ENCODE measurements around the gene GPC4. TPM values are rescaled to one million over a fixed set of nuclear protein-coding genes. Genes with fewer than 3 reads are reported as not detected.

Gene GPC4
- polyA plus RNA-seq, 1 donor, result 95.4 TPM

GRCh38 chrX:133412246-133412645 is 3.0 kb downstream of the GPC4 start:
- no peak for DNase-seq (ENCODE audit: low read depth)

- no peak for DNase-seq (ENCODE audit: low read depth)
Observed at GRCh38 chrX:133410550-133410949, 4.7 kb downstream of the GPC4 start.

DNA sequence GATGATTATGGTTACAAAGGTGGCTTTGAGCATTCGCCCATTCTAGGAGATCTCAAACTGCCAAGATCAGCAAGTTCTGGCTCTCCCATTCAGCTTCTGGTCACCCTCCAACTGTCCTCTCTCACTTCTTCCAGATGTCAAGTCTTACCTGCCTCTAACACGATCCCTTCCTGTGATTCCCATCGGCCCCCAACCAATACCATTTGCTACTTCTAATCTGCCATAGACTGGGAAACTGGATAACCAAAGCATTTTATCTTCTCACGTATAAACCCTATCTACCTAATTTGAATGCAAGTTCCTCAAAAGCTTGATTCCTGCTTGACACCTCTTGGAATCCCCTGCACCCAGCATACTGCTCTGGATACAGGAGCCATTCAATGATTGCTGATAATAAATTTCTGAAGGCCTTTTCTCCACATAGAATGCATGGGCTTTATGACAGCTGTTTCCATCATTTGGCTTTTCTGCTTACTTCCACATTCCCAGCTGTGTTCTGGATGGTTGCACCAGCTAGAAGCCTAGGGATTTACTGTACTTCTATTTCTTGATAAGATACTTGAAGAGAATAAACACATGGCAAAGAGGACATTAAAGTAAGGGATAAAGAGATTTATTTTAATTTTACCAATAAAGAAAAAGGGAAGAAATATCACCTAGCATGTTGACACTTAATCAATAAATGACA is 9.6 kb downstream of the GPC4 start:
- DNase-seq (ENCODE audit: low read depth), result no peak

DNA sequence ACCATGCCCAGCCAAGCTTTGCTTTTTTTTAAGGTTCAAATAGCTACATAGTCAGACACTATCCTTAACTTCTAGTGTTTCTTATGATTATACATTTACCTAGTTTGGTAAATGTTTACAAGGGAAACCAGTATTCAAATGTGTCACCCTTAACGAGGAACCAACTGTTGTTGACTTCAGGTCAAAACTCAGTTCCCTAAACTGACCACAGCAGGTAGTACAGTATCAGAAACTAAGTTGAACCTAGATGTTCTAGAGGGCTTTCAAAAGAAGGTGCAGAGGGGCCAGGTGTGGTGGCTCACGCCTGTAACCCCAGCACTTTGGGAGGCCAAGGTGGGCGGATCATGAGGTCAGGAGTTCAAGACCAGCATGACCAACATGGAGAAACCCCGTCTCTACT is 11.3 kb downstream of the GPC4 start:
- no peak for DNase-seq (ENCODE audit: low read depth)

- no peak for DNase-seq (ENCODE audit: low read depth)
Observed at GRCh38 chrX:133402830-133403625, 12.3 kb downstream of the GPC4 start.

- DNase-seq (ENCODE audit: low read depth), result no peak
Observed at GRCh38 chrX:133402042-133402453, 13.2 kb downstream of the GPC4 start.

GRCh38 chrX:133401536-133401935 is 13.8 kb downstream of the GPC4 start:
- no peak for DNase-seq (ENCODE audit: low read depth)

DNA sequence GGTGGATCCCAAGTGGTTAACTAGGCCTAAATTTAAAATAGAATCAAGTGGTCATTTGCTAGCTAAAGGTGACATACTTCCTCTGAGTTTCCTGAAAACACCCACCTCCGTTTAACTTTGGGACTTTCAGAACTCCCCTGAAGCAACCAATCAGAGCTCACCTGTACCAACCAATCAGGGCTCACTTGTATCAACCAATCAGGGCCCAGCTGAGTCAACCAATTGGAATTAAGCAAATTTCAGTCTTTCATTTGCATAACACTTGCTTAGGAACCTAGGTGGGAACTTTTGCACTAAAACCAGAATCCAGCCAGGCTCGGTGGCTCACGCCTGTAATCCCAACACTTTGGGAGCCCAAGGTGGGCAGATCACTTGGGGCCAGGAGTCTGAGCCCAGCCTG is 15.9 kb downstream of the GPC4 start:
- no peak for DNase-seq (ENCODE audit: low read depth)

GRCh38 chrX:133394765-133395164 is 20.5 kb downstream of the GPC4 start:
- no peak for DNase-seq (ENCODE audit: low read depth)

DNA sequence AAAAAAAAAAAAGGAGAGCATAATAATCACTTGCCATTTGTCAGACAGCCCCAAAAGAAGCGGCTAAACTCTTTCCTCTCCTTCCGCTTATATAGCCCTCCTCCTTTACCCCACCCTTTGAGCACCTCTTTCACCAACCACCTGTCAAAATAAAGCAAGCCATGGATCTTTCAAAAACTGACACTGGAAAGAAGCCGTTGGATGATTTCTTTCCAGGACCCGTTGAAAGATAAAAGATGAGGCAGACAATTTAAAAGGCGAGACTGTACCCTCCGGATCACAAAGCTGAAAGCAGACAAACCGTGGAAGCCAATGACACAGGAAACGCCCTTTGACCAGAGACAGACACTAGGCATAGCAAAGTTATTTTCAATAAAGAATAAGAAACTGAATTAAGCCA is 22.6 kb downstream of the GPC4 start:
- no peak for DNase-seq (ENCODE audit: low read depth)

DNA sequence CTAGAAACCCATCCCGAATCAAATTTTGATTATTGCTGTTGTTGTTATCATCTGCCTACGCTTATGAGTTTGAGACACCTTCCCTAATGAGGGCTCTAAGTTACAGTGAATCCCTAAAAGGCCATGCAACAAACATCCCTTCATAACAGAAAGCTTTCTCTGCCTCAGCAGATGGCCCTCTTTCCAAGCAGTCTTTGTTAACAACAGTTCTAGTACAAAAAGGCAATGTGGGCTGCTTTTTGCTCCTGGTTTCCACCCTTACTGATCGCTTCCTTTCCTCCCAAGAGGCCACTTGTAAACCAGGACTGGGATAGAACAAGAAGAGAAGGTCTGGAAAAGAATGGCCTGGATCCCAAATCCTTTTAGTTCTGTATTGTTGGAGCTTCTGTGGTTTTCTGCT is 24.2 kb downstream of the GPC4 start:
- DNase-seq (ENCODE audit: low read depth), result no peak

DNA sequence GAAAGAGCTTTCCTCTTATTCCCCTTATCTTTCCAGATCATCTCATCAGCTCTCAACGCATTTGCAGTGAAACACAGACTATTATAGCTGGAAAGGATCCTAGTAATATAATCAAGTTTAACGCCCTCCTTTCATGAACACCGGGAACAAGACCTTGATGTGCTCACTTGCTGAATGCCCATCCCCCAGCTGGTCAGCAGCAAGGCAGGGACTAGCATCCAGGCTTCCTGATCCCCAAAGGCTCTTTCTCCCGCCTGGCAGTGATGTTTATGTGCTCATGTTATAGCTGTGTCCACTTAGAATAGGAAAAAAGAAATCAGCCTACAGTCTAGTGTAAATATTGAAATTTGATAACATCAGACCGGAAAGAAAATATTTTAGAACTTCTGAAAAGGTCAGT is 24.6 kb downstream of the GPC4 start:
- DNase-seq (ENCODE audit: low read depth), result no peak

DNA sequence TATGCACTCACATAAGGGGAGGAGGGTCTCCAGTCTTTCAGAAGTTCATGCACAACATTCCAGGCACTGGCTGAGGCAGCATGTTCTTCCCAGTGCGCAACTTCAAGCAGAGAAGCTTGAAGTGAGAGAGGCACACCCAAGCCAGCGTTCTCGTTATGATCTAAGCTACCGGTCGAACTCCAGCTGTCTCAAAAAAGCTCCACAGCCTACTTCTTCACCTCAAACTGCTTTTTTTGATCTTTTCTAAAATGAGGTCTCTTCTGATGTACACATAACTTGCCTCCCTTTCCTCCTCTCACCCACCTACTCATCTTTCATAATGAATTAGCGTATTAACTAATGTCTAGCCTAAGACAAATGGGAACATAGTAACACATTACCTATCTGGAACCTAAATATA is 25.3 kb downstream of the GPC4 start:
- no peak for DNase-seq (ENCODE audit: low read depth)

GRCh38 chrX:133384454-133384853 is 30.8 kb downstream of the GPC4 start:
- DNase-seq (ENCODE audit: low read depth), result no peak

DNA sequence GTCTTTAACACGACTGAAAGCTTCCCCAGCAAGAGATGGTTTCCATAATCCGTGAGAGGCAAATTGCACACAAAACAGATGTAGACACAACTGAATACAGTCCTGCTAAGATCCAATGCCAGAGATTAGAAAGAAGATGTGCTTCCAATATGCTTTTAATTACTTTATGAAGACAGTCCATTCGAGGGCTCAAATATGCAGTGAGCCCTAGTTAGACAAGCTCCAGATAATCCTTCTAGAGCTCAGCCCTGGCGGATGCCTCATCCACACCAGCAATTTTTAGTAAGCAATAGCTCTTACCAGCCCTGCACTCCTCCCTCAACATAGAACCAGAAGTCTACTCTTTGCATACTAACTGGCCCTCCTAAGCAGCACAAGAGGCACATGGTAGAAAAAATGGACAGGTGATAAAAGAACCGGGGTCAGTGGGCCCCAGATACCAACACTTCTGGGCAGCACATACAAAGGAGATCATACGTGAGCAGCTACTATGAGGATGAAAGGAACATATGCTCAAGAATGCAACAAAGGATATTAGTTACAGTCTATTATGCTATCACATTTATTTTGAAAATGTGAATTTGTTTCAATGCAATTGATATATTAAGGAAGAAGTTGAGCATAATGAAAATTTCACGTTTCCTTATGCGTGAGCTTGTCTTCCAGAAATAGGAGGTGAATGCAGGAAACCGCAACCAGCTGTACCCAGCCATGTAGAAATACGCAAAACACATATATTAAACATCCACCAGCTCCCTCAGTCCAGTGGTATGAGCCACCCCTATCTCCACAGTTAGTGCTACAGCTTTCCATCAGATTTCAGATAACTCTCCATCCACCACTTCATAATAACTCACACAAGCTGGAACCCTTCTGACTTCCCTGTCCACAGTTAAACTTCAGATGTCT is 34.3 kb downstream of the GPC4 start:
- DNase-seq (ENCODE audit: low read depth), result no peak

DNA sequence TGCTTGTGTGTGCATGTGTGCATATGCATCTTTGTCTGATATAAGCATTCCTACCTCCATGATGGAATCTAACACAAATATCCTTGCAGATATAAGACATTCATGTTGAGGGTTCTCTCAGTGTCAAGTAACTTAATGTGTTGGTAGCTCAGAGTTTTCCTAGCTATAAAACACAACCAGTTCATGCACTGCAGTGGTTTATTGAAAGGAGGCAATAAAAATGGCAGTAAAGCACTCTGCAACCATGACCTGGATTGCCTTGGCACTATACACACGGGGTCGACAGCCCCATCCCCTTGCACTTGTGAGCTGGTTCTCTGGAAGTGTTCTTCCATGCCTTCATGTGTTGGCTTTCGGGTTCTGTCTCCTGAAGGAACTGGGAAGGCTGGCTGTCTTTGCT is 38.9 kb downstream of the GPC4 start:
- DNase-seq (ENCODE audit: low read depth), result no peak

GRCh38 chrX:133375615-133376340 is 39.5 kb downstream of the GPC4 start:
- no peak for DNase-seq (ENCODE audit: low read depth)

DNA sequence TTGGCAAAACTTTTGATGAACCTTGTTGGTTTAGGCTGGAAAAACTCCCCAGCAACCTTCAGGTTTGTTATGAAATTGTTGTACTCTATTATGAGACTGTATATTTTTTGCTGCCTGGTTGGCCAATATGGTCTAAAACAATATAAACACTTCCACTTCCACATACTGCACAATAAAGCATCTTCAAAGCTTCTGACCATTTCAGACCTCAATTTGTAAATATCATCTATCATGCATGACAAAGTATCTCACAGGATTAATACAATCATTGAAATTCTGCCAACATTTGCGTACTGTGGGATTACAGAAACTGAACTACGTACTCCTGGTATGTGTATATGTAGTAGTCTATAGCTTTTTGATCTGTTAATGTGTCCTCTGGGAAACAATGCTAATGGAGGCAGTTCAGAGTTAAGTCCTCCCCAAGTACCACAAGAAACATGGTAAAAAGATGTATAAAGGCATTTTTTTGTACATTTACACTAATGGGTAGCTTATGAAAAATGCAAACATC is 40.4 kb downstream of the GPC4 start:
- no peak for DNase-seq (ENCODE audit: low read depth)

DNA sequence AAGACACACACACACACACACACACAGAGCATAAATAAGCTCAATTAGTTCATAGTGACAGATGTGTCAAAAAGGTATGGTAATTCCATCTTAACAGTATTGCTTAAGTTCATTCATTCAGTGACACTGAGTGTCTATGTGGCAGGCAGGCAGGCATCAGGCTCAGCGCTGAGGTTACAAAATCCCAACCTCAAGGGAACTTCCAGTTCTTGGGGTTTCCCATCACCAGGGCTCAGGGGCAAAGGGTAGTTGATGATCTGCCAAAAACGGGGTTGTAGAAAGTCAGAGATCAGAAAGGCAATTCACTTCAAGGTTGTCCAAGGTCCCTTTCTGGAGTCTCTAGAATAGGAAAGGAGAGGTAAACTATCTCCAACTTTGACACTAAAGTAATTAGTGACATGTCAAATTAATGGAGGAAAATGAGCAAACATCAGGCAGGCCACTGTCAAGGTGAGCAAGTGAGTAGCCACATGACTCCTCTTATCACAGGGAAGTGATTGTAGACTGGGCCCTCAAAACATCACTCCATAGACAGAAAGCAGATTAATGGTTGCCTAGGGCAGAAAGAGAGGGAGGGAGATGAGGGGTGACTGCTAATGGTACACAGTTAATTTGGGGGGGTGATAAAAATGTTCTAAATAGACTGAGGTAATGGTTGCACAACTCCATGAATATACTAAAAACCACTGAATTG is 41.8 kb downstream of the GPC4 start:
- DNase-seq (ENCODE audit: low read depth), result no peak

DNA sequence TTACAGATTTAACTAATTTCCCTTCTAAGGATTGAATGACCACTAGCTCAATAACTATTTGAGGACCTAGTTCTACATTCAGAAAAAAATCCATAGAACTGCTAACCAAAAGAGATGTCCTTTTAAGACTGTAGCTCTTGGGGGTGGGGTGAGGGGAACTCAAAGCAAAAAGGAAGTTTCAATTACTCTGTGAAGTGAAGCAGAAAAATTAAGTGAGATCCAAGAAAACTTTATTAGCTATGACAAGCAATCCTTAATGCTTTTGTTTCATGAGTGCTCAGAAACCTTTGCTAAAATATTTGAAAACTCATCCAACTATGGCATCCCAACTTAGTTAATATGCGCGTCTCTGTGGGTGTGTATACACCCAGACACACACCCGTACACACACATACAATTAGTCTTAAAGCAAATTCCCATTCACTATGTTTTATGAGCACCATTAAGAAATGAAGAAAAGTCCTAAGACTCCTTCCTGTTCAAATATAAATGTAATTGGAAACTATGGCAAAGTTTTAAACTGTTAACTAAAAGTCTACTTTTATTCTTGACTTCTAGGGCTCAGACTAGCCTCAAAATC is 44.5 kb downstream of the GPC4 start:
- no peak for DNase-seq (ENCODE audit: low read depth)

Measured in forelimb muscle (tissue), 1 donor.